Activated CD4-positive, alpha-beta T cell treated with anti-CD3 and anti-CD28 coated beads for 36 hours (primary cell): ENCODE measurements around the gene BRI3BP. TPM values are rescaled to one million over a fixed set of nuclear protein-coding genes. Genes with fewer than 3 reads are reported as not detected.
A peak's percentile ranks its signal among the peaks of the same experiment; 100 is the strongest.
"Not testable (repeated sequence)": the region's sequence is repeated elsewhere in the genome, so short reads cannot be mapped to it uniquely, and the experiment has no call there.

Source experiments
- ATAC-seq: fragments of 200-7000 bp; cut with Tn5 transposase; one replicate; pipeline ENCODE4 v1.10.0; 2021; ENCODE audit warnings: mild to moderate bottlenecking, moderate library complexity
- CTCF ChIA-PET: fragments of 350-600 bp; sonication (Branson Sonifier 250); formaldehyde crosslinking; loops from one replicate; lab custom pipeline; 2021; ENCODE audit warnings: antibody characterized with exemption; lab: Charles Lee
- POLR2A ChIA-PET: fragments of 350-600 bp; sonication (Branson Sonifier 250); formaldehyde crosslinking; loops from one replicate; lab custom pipeline; 2021; ENCODE audit warnings: antibody characterized with exemption, inconsistent platforms; lab: Charles Lee
- DNase-seq: peaks from one replicate; pipeline ENCODE4 v3.0.0-alpha.2; 2020
- H3K27ac Mint-ChIP-seq: one replicate; pipeline ENCODE4 v1.8.0; 2021; ENCODE audit warnings: mixed read lengths
- H3K27me3 Mint-ChIP-seq: one replicate; pipeline ENCODE4 v1.8.0; 2021; ENCODE audit warnings: mixed read lengths
- H3K36me3 Mint-ChIP-seq: one replicate; pipeline ENCODE4 v1.8.0; 2021; ENCODE audit warnings: low read depth, mixed read lengths
- H3K4me1 Mint-ChIP-seq: one replicate; pipeline ENCODE4 v1.8.0; 2021; ENCODE audit warnings: mixed read lengths
- H3K4me3 Mint-ChIP-seq: one replicate; pipeline ENCODE4 v1.8.0; 2021; ENCODE audit warnings: mild to moderate bottlenecking, moderate library complexity, mixed read lengths
- H3K9me3 Mint-ChIP-seq: one replicate; pipeline ENCODE4 v1.8.0; 2021; ENCODE audit warnings: low read depth, mixed read lengths
- intact Hi-C, 2 experiments: fragments of 100-400 bp; cut with DNase I in 1 of 2; cut with micrococcal nuclease in 1 of 2; formaldehyde crosslinking; loops; one replicate each; pipeline versions ENCODE4 v1.14.2 to v1.15.1; 2022 to 2024; cut with DNase I, micrococcal nuclease
- total RNA-seq, 2 experiments: library from RNA; stranded (reverse); gene quantifications; one replicate each; pipeline ENCODE4 v1.2.3, GENCODE V29; 2021

The BRI3BP gene
- total RNA-seq, 2 experiments from 2014 or later, result 18.6 to 26.2 TPM

- intact Hi-C loops, result no loop called here
- ChIA-PET CTCF (no interaction called here), POLR2A (no interaction called here)
- H3K4me1 Mint-ChIP-seq, result peaks cover 8% of the 10 kb centered on the region
- no peak for ATAC-seq
- no peaks in the 10 kb centered on the region for H3K9me3 Mint-ChIP-seq
- no peaks in the 10 kb centered on the region for H3K36me3 Mint-ChIP-seq
- H3K27me3 Mint-ChIP-seq, result peaks cover 7% of the 10 kb centered on the region
- no peak overlapping the region for H3K4me3 Mint-ChIP-seq
- no peak for DNase-seq
- no peak overlapping the region for H3K27ac Mint-ChIP-seq
These were observed 60.4 kb downstream of the BRI3BP start for GRCh38 chr12:125053821-125054220.

GRCh38 chr12:125055591-125055990, 62.1 kb downstream of the BRI3BP start:
- ATAC-seq, result no peak
- intact Hi-C loops, result no loop called here
- POLR2A ChIA-PET, result interaction anchor here (0.6 to 0.7 kb wide), 2 partner anchors 44 to 145 kb away, joined by 3 to 7 read pairs; no protein-coding TSS in a partner anchor
- Mint-ChIP-seq H3K27me3 (peaks cover 7% of the 10 kb centered on the region), H3K36me3 (no peaks in the 10 kb centered on the region), H3K27ac (no peak overlapping the region), H3K9me3 (no peaks in the 10 kb centered on the region), H3K4me3 (no peak overlapping the region), H3K4me1 (no peaks in the 10 kb centered on the region)
- CTCF ChIA-PET, result no interaction called here
- DNase-seq, result no peak

GRCh38 chr12:125056306-125056705, 62.9 kb downstream of the BRI3BP start:
- CTCF ChIA-PET, result interaction anchor here (0.7 kb wide), 1 partner anchor 8 kb away, joined by 4 read pairs; no protein-coding TSS in a partner anchor

GRCh38 chr12:125057708-125058107, 64.3 kb downstream of the BRI3BP start:
- POLR2A ChIA-PET, result no interaction called here
- CTCF ChIA-PET, result interaction anchor here (1.2 kb wide), 1 partner anchor 65 kb away, joined by 3 read pairs; the partner anchor contains the start of gene BRI3BP
- ATAC-seq, result no peak

More at GRCh38 chr12:125056306-125056705, 62.9 kb downstream of the BRI3BP start:
- Mint-ChIP-seq H3K9me3 (no peaks in the 10 kb centered on the region), H3K4me1 (no peaks in the 10 kb centered on the region), H3K36me3 (no peaks in the 10 kb centered on the region), H3K4me3 (no peak overlapping the region), H3K27ac (no peak overlapping the region), H3K27me3 (peaks cover 7% of the 10 kb centered on the region)
- intact Hi-C loops, result no loop called here
- POLR2A ChIA-PET, result interaction anchor here (0.7 kb wide), 1 partner anchor 43 kb away, joined by 3 read pairs; no protein-coding TSS in a partner anchor
- DNase-seq (no peak), ATAC-seq (no peak)

DNA sequence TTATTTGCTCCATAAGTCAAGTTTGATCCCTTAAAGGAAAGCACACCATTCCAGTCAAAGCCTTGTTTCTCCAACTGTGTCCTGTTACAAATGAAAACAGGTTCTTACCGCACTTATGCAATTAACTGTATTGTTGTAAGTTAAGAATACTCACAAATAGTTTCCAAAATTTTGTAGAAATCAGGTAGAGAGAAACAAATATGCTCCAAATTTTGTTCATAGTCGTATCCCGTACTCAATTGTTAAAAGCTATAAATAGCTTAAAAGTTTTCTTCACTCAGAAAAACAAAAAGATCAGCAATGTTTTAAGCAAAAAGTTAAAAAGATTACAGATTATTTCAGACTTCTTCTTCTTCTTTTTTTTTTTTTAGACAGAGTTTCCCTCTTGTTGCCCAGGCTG, 67.8 kb downstream of the BRI3BP start:
- Mint-ChIP-seq H3K27ac (no peak overlapping the region), H3K4me1 (peaks cover 7% of the 10 kb centered on the region), H3K9me3 (no peaks in the 10 kb centered on the region), H3K4me3 (no peak overlapping the region), H3K27me3 (peaks cover 14% of the 10 kb centered on the region), H3K36me3 (no peaks in the 10 kb centered on the region)
- ATAC-seq, result no peak
- intact Hi-C loops, result no loop called here
- ChIA-PET POLR2A (no interaction called here), CTCF (interaction anchor here (0.7 to 2.3 kb wide), 2 partner anchors 12 to 124 kb away, joined by 3 to 5 read pairs; no protein-coding TSS in a partner anchor)
- DNase-seq, result no peak

More at GRCh38 chr12:125057708-125058107, 64.3 kb downstream of the BRI3BP start:
- intact Hi-C loops, result no loop called here
- Mint-ChIP-seq H3K9me3 (no peaks in the 10 kb centered on the region), H3K27ac (no peak overlapping the region), H3K27me3 (peaks cover 8% of the 10 kb centered on the region), H3K4me1 (no peaks in the 10 kb centered on the region), H3K4me3 (no peak overlapping the region), H3K36me3 (no peaks in the 10 kb centered on the region)
- no peak for DNase-seq

- CTCF ChIA-PET, DNase-seq, POLR2A ChIA-PET, ATAC-seq, H3K36me3 Mint-ChIP-seq, intact Hi-C loops, H3K9me3 Mint-ChIP-seq, H3K4me3 Mint-ChIP-seq, H3K27ac Mint-ChIP-seq: not testable (repeated sequence)
- Mint-ChIP-seq H3K27me3 (peaks cover 11% of the 10 kb centered on the region), H3K4me1 (peaks cover 13% of the 10 kb centered on the region)
These were observed 70.1 kb downstream of the BRI3BP start for GRCh38 chr12:125063522-125063921.

DNA sequence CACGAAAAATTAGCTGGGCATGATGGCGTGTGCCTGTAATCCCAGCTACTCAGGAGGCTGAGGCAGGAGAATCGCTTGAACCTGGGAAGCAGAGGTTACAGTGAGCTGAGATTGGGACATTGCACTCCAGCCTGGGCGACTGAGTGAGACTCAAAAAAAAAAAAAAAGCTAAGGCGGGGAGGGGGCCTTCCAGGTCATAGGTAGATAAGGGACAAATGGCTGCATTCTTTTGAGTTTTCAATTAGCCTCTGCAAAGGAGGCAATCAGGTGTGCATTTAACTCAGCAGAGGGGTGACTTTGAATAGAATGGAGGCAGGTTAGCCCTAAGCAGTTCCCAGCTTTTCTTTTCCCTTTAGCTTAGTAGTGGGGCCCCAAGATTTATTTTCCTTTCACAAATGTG, 71.0 kb downstream of the BRI3BP start:
- DNase-seq, result no peak
- H3K36me3 Mint-ChIP-seq, result no peaks in the 10 kb centered on the region
- ChIA-PET CTCF (no interaction called here), POLR2A (interaction anchor here (2.3 kb wide), 1 partner anchor 15 kb away, joined by 7 read pairs; no protein-coding TSS in a partner anchor)
- H3K4me3 Mint-ChIP-seq, result peak overlapping the region; percentile 71
- H3K9me3 Mint-ChIP-seq, result no peaks in the 10 kb centered on the region
- intact Hi-C loops, result loop anchor here in 1 of 2 experiments (2.0 kb wide), 1 partner anchor 72 kb away; the partner anchor contains the start of gene BRI3BP
- no peak overlapping the region for H3K27ac Mint-ChIP-seq
- peaks cover 8% of the 10 kb centered on the region for H3K27me3 Mint-ChIP-seq
- peaks cover 13% of the 10 kb centered on the region for H3K4me1 Mint-ChIP-seq
- no peak for ATAC-seq

DNA sequence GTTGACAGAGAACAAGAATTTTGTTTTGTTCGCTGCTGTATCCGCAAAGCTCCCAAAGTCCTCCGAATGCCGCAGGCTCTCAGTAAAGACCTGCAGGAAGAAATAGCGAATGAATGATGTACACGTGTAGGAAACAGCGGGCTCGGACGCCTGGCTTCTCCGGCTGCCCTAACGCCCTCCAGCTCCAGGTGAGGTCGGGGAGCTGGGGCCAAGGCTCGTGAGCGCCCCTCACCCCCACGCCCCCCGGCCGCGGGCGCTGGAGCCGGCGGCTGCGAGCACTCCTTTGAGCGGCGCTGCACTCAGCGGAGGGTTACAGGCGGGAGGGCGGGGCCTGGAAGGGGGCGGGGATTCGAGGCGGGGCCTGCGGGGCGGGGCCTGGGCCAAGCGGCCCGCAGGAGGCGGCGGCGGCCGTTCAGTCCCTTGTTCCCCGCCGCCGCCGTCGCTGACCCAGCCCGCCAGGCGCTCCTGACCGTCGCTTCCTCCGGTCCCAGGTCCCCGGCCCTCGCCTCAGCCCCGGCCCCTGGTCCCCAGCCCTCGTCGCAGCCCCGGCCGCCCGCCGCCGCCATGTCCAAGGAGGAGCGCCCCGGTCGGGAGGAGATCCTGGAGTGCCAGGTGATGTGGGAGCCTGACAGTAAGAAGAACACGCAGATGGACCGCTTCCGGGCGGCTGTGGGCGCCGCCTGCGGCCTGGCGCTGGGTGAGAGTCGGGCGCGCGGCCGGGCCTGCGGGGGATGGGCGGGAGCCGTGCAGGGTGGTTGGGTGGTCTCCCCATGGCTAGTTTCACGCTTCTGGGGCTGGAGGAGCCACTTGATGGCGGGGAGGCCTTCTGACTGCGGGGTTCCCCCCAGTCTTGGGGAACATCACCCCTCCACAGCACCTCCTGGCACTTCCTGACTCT, 71.8 kb downstream of the BRI3BP start, which contains the start of gene AACS:
Gene AACS, plus strand, starts transcription at position 415 of the 898 bp plus-strand sequence. Its CDS starts 150 bp downstream, at position 565.
- ChIA-PET POLR2A (interaction anchor here (2.3 kb wide), 1 partner anchor 16 kb away, joined by 7 read pairs; no protein-coding TSS in a partner anchor), CTCF (no interaction called here)
- Mint-ChIP-seq H3K4me1 (peaks cover 13% of the 10 kb centered on the region), H3K27ac (peak within 1 kb of the TSS; percentile 37), H3K27me3 (peaks cover 8% of the 10 kb centered on the region), H3K36me3 (no peaks in the 10 kb centered on the region), H3K4me3 (peak within 1 kb of the TSS; percentile 71), H3K9me3 (no peaks in the 10 kb centered on the region)
- ATAC-seq (peak; percentile 98), DNase-seq (peak; percentile 89)
- intact Hi-C loops, result loop anchor here (1.0 to 5.0 kb wide), 6 partner anchors 16 to 1093 kb away; partner anchors contain the start of genes BRI3BP (in 2 of the 2), CCDC92 (in 1 of the 2) and DHX37 (in 1 of the 2)

DNA sequence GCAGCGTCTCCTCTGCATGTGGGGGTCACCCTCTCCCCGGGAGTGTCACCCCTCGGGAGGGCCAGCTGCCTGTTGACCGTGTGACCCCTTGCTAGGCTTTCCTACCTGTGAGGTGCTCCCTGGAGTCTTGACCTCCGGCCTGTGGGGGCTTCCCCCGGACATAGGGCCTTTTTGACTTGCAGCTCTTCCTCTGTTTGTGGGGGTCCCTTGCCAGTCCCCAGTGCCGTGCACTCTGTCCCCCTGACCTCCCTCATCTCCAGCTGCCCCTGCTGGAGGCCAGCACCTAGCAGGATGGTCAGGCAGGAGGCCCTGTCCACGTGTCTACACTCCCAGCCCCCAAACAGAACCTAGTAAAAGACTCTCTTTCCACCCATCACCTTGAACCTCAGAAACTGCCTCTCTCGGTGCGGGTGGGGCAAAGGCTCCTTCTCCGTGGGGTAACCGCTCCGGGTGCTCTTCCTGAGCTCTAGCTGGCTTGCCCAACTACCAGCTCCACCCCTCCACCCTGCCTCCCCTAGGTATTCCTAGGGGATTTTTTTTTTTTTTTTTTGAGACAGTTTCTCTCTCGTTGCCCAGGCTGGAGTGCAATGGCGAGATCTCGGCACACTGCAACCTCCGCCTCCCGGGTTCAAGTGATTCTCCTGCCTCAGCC, 72.6 kb downstream of the BRI3BP start:
- POLR2A ChIA-PET, result interaction anchor here (2.3 kb wide), 1 partner anchor 17 kb away, joined by 7 read pairs; no protein-coding TSS in a partner anchor

GRCh38 chr12:125068391-125068790, 74.9 kb downstream of the BRI3BP start:
- H3K9me3 Mint-ChIP-seq, result no peaks in the 10 kb centered on the region
- intact Hi-C loops, result loop anchor here in 1 of 2 experiments (5.0 kb wide), 1 partner anchor 161 kb away; no protein-coding TSS in a partner anchor

More for the DNA sequence above, 72.6 kb downstream of the BRI3BP start:
- no peak for DNase-seq
- Mint-ChIP-seq H3K4me1 (peaks cover 13% of the 10 kb centered on the region), H3K27me3 (peaks cover 8% of the 10 kb centered on the region), H3K9me3 (no peaks in the 10 kb centered on the region), H3K4me3 (peak overlapping the region; percentile 71), H3K36me3 (no peaks in the 10 kb centered on the region), H3K27ac (peak overlapping the region; percentile 37)
- intact Hi-C loops, result loop anchor here (1.0 to 5.0 kb wide), 6 partner anchors 17 to 1094 kb away; partner anchors contain the start of genes BRI3BP (in 2 of the 2), CCDC92 (in 1 of the 2) and DHX37 (in 1 of the 2)
- CTCF ChIA-PET, result no interaction called here
- ATAC-seq, result no peak

More at GRCh38 chr12:125068391-125068790, 74.9 kb downstream of the BRI3BP start:
- Mint-ChIP-seq H3K4me3 (no peak overlapping the region), H3K27me3 (peaks cover 4% of the 10 kb centered on the region), H3K4me1 (peaks cover 16% of the 10 kb centered on the region), H3K36me3 (peaks cover 3% of the 10 kb centered on the region), H3K27ac (no peak overlapping the region)
- POLR2A ChIA-PET, result no interaction called here
- no peak for DNase-seq
- CTCF ChIA-PET, result no interaction called here
- no peak for ATAC-seq
